WTC11 (cell line): Measurements from ENCODE around the gene NDUFS2.

Experiments used
- ATF1 ChIP-seq: sonication (generic); formaldehyde crosslinking; IDR thresholded peaks from 2 replicates; pipeline ENCODE4 v1.8.1; 2023; ENCODE audit warnings: mild to moderate bottlenecking, moderate library complexity, missing genetic modification reagents
- ELF4 ChIP-seq: sonication (generic); formaldehyde crosslinking; IDR thresholded peaks from 2 replicates; pipeline ENCODE4 v1.8.1; 2022; ENCODE audit warnings: low read depth, mild to moderate bottlenecking, moderate library complexity, missing genetic modification reagents
- TF ChIP-seq, protein P1 (sequence below): fragments of 200-600 bp; IDR thresholded peaks from 2 replicates; pipeline ENCODE4 v1.8.0; 2022; ENCODE audit warnings: antibody characterized with exemption
- TF ChIP-seq, protein P2 (sequence below): sonication (generic); formaldehyde crosslinking; conservative IDR thresholded peaks from 2 replicates; pipeline ENCODE4 v1.8.1; 2022; ENCODE audit warnings: mild to moderate bottlenecking, missing genetic modification reagents

DNA sequence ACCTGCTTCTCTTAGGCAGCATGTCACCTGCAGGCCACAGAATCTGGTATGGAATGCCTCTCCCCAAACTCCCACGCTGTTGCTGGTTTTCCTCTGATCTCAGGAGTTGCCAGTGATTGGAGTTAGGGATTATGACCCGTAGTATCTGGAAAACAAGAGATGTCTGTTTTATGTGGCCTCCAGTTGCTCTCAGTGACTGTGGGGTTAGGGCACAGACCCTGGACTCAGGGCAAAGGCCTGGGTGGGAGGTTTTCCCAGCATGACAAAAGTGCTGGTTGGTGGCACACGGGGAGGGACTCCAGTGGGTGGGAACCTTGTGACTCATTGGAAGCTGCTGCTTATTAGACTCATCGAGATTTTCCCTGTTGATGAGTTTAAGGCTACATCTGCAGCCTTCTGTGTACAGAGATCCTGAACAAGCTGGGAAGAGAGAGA, 35.9 kb downstream of the NDUFS2 start, which contains the start of gene NR1I3:
- TF ChIP-seq, protein P1, sequence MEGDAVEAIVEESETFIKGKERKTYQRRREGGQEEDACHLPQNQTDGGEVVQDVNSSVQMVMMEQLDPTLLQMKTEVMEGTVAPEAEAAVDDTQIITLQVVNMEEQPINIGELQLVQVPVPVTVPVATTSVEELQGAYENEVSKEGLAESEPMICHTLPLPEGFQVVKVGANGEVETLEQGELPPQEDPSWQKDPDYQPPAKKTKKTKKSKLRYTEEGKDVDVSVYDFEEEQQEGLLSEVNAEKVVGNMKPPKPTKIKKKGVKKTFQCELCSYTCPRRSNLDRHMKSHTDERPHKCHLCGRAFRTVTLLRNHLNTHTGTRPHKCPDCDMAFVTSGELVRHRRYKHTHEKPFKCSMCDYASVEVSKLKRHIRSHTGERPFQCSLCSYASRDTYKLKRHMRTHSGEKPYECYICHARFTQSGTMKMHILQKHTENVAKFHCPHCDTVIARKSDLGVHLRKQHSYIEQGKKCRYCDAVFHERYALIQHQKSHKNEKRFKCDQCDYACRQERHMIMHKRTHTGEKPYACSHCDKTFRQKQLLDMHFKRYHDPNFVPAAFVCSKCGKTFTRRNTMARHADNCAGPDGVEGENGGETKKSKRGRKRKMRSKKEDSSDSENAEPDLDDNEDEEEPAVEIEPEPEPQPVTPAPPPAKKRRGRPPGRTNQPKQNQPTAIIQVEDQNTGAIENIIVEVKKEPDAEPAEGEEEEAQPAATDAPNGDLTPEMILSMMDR, result no peak
- TF ChIP-seq ATF1 (CRISPR knock-in tag), result no peak
- no peak for TF ChIP-seq ELF4
- TF ChIP-seq, protein P2, sequence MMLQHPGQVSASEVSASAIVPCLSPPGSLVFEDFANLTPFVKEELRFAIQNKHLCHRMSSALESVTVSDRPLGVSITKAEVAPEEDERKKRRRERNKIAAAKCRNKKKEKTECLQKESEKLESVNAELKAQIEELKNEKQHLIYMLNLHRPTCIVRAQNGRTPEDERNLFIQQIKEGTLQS (CRISPR knock-in tag), result no peak
